Sigmoid colon (tissue), 3 donors: ENCODE measurements around the gene LAD1.

Experiments
- POLR2A ChIP-seq, 2 donors: fragments of 450-650 bp; IDR thresholded peaks; one replicate each; pipeline ENCODE4 v1.6.1; 2016; ENCODE audit warnings: antibody characterized with exemption in 2 of 2, mild to moderate bottlenecking in 2 of 2, moderate library complexity in 2 of 2
- TF ChIP-seq, protein P1 (sequence below), 4 experiments: fragments of 450-650 bp in 3 of 4; fragments of 200-600 bp in 1 of 4; IDR thresholded peaks; one replicate each; pipeline ENCODE4 v1.5.1; 2016 to 2019; ENCODE audit warnings: antibody characterized with exemption in 4 of 4, mild to moderate bottlenecking in 3 of 4, moderate library complexity in 2 of 4

GRCh38 chr1:201399352-201400126, 415 bp upstream of the LAD1 start:
- TF ChIP-seq, protein P1, sequence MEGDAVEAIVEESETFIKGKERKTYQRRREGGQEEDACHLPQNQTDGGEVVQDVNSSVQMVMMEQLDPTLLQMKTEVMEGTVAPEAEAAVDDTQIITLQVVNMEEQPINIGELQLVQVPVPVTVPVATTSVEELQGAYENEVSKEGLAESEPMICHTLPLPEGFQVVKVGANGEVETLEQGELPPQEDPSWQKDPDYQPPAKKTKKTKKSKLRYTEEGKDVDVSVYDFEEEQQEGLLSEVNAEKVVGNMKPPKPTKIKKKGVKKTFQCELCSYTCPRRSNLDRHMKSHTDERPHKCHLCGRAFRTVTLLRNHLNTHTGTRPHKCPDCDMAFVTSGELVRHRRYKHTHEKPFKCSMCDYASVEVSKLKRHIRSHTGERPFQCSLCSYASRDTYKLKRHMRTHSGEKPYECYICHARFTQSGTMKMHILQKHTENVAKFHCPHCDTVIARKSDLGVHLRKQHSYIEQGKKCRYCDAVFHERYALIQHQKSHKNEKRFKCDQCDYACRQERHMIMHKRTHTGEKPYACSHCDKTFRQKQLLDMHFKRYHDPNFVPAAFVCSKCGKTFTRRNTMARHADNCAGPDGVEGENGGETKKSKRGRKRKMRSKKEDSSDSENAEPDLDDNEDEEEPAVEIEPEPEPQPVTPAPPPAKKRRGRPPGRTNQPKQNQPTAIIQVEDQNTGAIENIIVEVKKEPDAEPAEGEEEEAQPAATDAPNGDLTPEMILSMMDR (IDR thresholded peaks at IDR 0.05), result no peak
- TF ChIP-seq POLR2A (IDR thresholded peaks at IDR 0.05), result peak in 1 of 2 donors; percentile 22
